ENCODE results near the gene PTGDR.

Gene PTGDR

GRCh38 chr14:52305014-52305413 lies 37.5 kb downstream of the PTGDR start:
- H3K9me3 ChIP-seq (ENCODE audit: severe bottlenecking), result no peaks in the 10 kb centered on the region
- H3K36me3 ChIP-seq (ENCODE audit: low read depth), result no peaks in the 10 kb centered on the region
- H3K4me3 ChIP-seq (ENCODE audit: severe bottlenecking), result no peak overlapping the region
- no peaks in the 10 kb centered on the region for H3K4me1 ChIP-seq (ENCODE audit: insufficient read depth, poor library complexity, severe bottlenecking)
- H3K27me3 ChIP-seq (ENCODE audit: insufficient read depth, poor library complexity, severe bottlenecking), result no peaks in the 10 kb centered on the region
- no peak for DNase-seq (ENCODE audit: low spot score)
- TF ChIP-seq CTCF (IDR thresholded peaks at IDR 0.05; ENCODE audit: poor library complexity, severe bottlenecking), result no peak
- ATAC-seq (ENCODE audit: low read depth), result no peak
- no peak overlapping the region for H3K27ac ChIP-seq (ENCODE audit: poor library complexity, severe bottlenecking)

- DNase-seq (ENCODE audit: low spot score), result no peak
- no peaks in the 10 kb centered on the region for H3K27me3 ChIP-seq (ENCODE audit: insufficient read depth, poor library complexity, severe bottlenecking)
- no peaks in the 10 kb centered on the region for H3K9me3 ChIP-seq (ENCODE audit: severe bottlenecking)
- no peak overlapping the region for H3K27ac ChIP-seq (ENCODE audit: poor library complexity, severe bottlenecking)
- H3K36me3 ChIP-seq (ENCODE audit: low read depth), result no peaks in the 10 kb centered on the region
- TF ChIP-seq CTCF (IDR thresholded peaks at IDR 0.05; ENCODE audit: poor library complexity, severe bottlenecking), result no peak
- ATAC-seq (ENCODE audit: low read depth), result no peak
- no peak overlapping the region for H3K4me3 ChIP-seq (ENCODE audit: severe bottlenecking)
- no peaks in the 10 kb centered on the region for H3K4me1 ChIP-seq (ENCODE audit: insufficient read depth, poor library complexity, severe bottlenecking)
Measured at GRCh38 chr14:52307376-52307775, 39.9 kb downstream of the PTGDR start.

- DNase-seq (ENCODE audit: low spot score) (no peak), ATAC-seq (ENCODE audit: low read depth) (no peak)
- Histone ChIP-seq H3K27me3 (ENCODE audit: insufficient read depth, poor library complexity, severe bottlenecking) (no peaks in the 10 kb centered on the region), H3K36me3 (ENCODE audit: low read depth) (no peaks in the 10 kb centered on the region), H3K9me3 (ENCODE audit: severe bottlenecking) (no peaks in the 10 kb centered on the region), H3K4me1 (ENCODE audit: insufficient read depth, poor library complexity, severe bottlenecking) (no peaks in the 10 kb centered on the region), H3K4me3 (ENCODE audit: severe bottlenecking) (no peak overlapping the region), H3K27ac (ENCODE audit: poor library complexity, severe bottlenecking) (no peak overlapping the region)
- no peak for TF ChIP-seq CTCF (IDR thresholded peaks at IDR 0.05; ENCODE audit: poor library complexity, severe bottlenecking)
Measured at GRCh38 chr14:52307905-52308304, 40.4 kb downstream of the PTGDR start.

- no peak for TF ChIP-seq CTCF (IDR thresholded peaks at IDR 0.05; ENCODE audit: poor library complexity, severe bottlenecking)
- ATAC-seq (ENCODE audit: low read depth), result no peak
- Histone ChIP-seq H3K4me1 (ENCODE audit: insufficient read depth, poor library complexity, severe bottlenecking) (no peaks in the 10 kb centered on the region), H3K9me3 (ENCODE audit: severe bottlenecking) (no peaks in the 10 kb centered on the region), H3K36me3 (ENCODE audit: low read depth) (no peaks in the 10 kb centered on the region), H3K4me3 (ENCODE audit: severe bottlenecking) (no peak overlapping the region), H3K27me3 (ENCODE audit: insufficient read depth, poor library complexity, severe bottlenecking) (peaks cover 18% of the 10 kb centered on the region), H3K27ac (ENCODE audit: poor library complexity, severe bottlenecking) (no peak overlapping the region)
- no peak for DNase-seq (ENCODE audit: low spot score)
Measured at GRCh38 chr14:52310541-52310940, 43.0 kb downstream of the PTGDR start.

GRCh38 chr14:52312931-52313355 lies 45.4 kb downstream of the PTGDR start:
- no peak for DNase-seq (ENCODE audit: low spot score)
- no peaks in the 10 kb centered on the region for H3K4me1 ChIP-seq (ENCODE audit: insufficient read depth, poor library complexity, severe bottlenecking)
- no peak for TF ChIP-seq CTCF (IDR thresholded peaks at IDR 0.05; ENCODE audit: poor library complexity, severe bottlenecking)
- H3K36me3 ChIP-seq (ENCODE audit: low read depth), result no peaks in the 10 kb centered on the region
- H3K27me3 ChIP-seq (ENCODE audit: insufficient read depth, poor library complexity, severe bottlenecking), result peaks cover 21% of the 10 kb centered on the region
- H3K4me3 ChIP-seq (ENCODE audit: severe bottlenecking), result no peak overlapping the region
- H3K9me3 ChIP-seq (ENCODE audit: severe bottlenecking), result no peaks in the 10 kb centered on the region
- ATAC-seq (ENCODE audit: low read depth), result no peak
- H3K27ac ChIP-seq (ENCODE audit: poor library complexity, severe bottlenecking), result no peak overlapping the region
